HepG2 (cell line): Measurements from ENCODE around the gene FBXL20. TPM values are rescaled to one million over a fixed set of nuclear protein-coding genes. Genes with fewer than 3 reads are reported as not detected.

Experiments used
- CEBPG ChIP-seq: IDR thresholded peaks from 2 replicates; pipeline ENCODE4 v1.6.1; 2016
- DPF2 ChIP-seq: sonication (generic); formaldehyde crosslinking; IDR thresholded peaks from 2 replicates; pipeline ENCODE4 v1.4.0; 2020; ENCODE audit warnings: mild to moderate bottlenecking, low read depth, missing genetic modification reagents, borderline replicate concordance
- FIP1L1 ChIP-seq: fragments of 200-400 bp; formaldehyde crosslinking; IDR thresholded peaks from 2 replicates; pipeline ENCODE4 v1.6.1; 2018; ENCODE audit warnings: low read depth, mild to moderate bottlenecking, low read length, moderate library complexity, borderline replicate concordance; ENCODE audit not compliant: insufficient read depth
- GPN1 ChIP-seq: sonication (generic); formaldehyde crosslinking; IDR thresholded peaks from 2 replicates; pipeline ENCODE4 v1.5.1; 2020; ENCODE audit warnings: missing genetic modification reagents, borderline replicate concordance
- HOXA5 ChIP-seq: sonication (generic); formaldehyde crosslinking; IDR thresholded peaks from 2 replicates; pipeline ENCODE4 v1.4.0; 2020; ENCODE audit warnings: missing genetic modification reagents
- KMT2A ChIP-seq: sonication (generic); formaldehyde crosslinking; IDR thresholded peaks from 2 replicates; pipeline ENCODE4 v1.4.0; 2020; ENCODE audit warnings: missing genetic modification reagents
- MAFG ChIP-seq: sonication (generic); formaldehyde crosslinking; IDR thresholded peaks from 2 replicates; pipeline ENCODE4 v1.5.1; 2020; ENCODE audit warnings: mild to moderate bottlenecking, missing genetic modification reagents
- NFE2L1 ChIP-seq: sonication (generic); formaldehyde crosslinking; IDR thresholded peaks from 2 replicates; pipeline ENCODE4 v1.4.0; 2020; ENCODE audit warnings: missing genetic modification reagents, mild to moderate bottlenecking, borderline replicate concordance
- NRL ChIP-seq: sonication (generic); formaldehyde crosslinking; IDR thresholded peaks from 2 replicates; pipeline ENCODE4 v1.5.0; 2020; ENCODE audit warnings: missing genetic modification reagents, mild to moderate bottlenecking, moderate library complexity, borderline replicate concordance
- PTBP1 ChIP-seq: fragments of 200-400 bp; formaldehyde crosslinking; IDR thresholded peaks from 2 replicates; pipeline ENCODE4 v1.6.1; 2018; ENCODE audit warnings: low read length, low read depth; ENCODE audit not compliant: poor library complexity, severe bottlenecking
- RELA ChIP-seq: sonication (generic); formaldehyde crosslinking; IDR thresholded peaks from 2 replicates; pipeline ENCODE4 v1.4.0; 2020; ENCODE audit warnings: missing genetic modification reagents
- RXRB ChIP-seq: IDR thresholded peaks from 2 replicates; pipeline ENCODE4 v1.6.1; 2016; ENCODE audit warnings: borderline replicate concordance, missing genetic modification reagents, missing compliant biosample characterization
- SOX13 ChIP-seq, 3 experiments: fragments of 450-650 bp in 1 of 3; sonication (generic) in 1 of 3; formaldehyde crosslinking in 1 of 3; IDR thresholded peaks in 2 of 3; conservative IDR thresholded peaks in 1 of 3; 2 replicates each; pipeline versions ENCODE4 v1.5.0 to v1.6.1; 2016 to 2020; ENCODE audit warnings: antibody characterized with exemption in 1 of 3, mild to moderate bottlenecking in 1 of 3, missing compliant biosample characterization in 1 of 3, missing genetic modification reagents in 1 of 3, moderate library complexity in 1 of 3
- SRY ChIP-seq: sonication (generic); formaldehyde crosslinking; IDR thresholded peaks from 2 replicates; pipeline ENCODE4 v1.8.0; 2022; ENCODE audit warnings: mild to moderate bottlenecking, missing genetic modification reagents
- ZNF225 ChIP-seq: sonication (generic); formaldehyde crosslinking; IDR thresholded peaks from 2 replicates; pipeline ENCODE4 v1.4.0; 2020; ENCODE audit warnings: mild to moderate bottlenecking, missing genetic modification reagents
- ZNF30 ChIP-seq: sonication (generic); formaldehyde crosslinking; IDR thresholded peaks from 2 replicates; pipeline ENCODE4 v1.5.0; 2020; ENCODE audit warnings: mild to moderate bottlenecking, missing genetic modification reagents
- ZNF451 ChIP-seq: sonication (generic); formaldehyde crosslinking; IDR thresholded peaks from 2 replicates; pipeline ENCODE4 v1.5.0; 2020; ENCODE audit warnings: mild to moderate bottlenecking, missing genetic modification reagents
- ZNF468 ChIP-seq: sonication (generic); formaldehyde crosslinking; IDR thresholded peaks from 2 replicates; pipeline ENCODE4 v1.8.0; 2022; ENCODE audit warnings: mild to moderate bottlenecking, moderate library complexity, missing genetic modification reagents
- ZNF720 ChIP-seq: sonication (generic); formaldehyde crosslinking; IDR thresholded peaks from 2 replicates; pipeline ENCODE4 v1.4.0; 2020; ENCODE audit warnings: missing genetic modification reagents
- polyA plus RNA-seq, 8 experiments: library from polyadenylated mRNA; depleted of rRNA in 3 of 8; stranded (reverse) in 7 of 8; unstranded in 1 of 8; fragments of >200 nt; fragmentation: Illumina TruSeq in 4 of 8; extraction: Trizol in 4 of 8; gene quantifications; 2 replicates each; pipeline versions ENCODE4 v1.2.1 to v1.2.3, GENCODE V29; 2011 to 2016; ENCODE audit warnings: low read depth in 4 of 8, missing spikeins in 1 of 8, mixed read lengths in 1 of 8; ENCODE audit not compliant: insufficient read depth in 1 of 8
- total RNA-seq, 5 experiments: library from RNA; depleted of rRNA; stranded (reverse); fragments of >200 nt; fragmentation: Illumina TruSeq; extraction: Trizol; gene quantifications; 2 replicates each; pipeline ENCODE4 v1.2.3, GENCODE V29; 2016; ENCODE audit warnings: low read depth in 1 of 5
- TF ChIP-seq, protein P1 (sequence below): IDR thresholded peaks from 2 replicates; pipeline ENCODE4 v1.6.1; 2016; ENCODE audit warnings: missing compliant biosample characterization, missing genetic modification reagents, borderline replicate concordance
- TF ChIP-seq, protein P2 (sequence below): sonication (generic); formaldehyde crosslinking; IDR thresholded peaks from 2 replicates; pipeline ENCODE4 v1.4.0; 2020; ENCODE audit warnings: low read depth, missing genetic modification reagents

Gene FBXL20
- total and polyA plus RNA-seq, 2 of the 13 experiments (the other 11 are each of a cell fraction or from before 2014, with no cell fraction given): 10.2 to 10.3 TPM

- TF ChIP-seq, protein P1, sequence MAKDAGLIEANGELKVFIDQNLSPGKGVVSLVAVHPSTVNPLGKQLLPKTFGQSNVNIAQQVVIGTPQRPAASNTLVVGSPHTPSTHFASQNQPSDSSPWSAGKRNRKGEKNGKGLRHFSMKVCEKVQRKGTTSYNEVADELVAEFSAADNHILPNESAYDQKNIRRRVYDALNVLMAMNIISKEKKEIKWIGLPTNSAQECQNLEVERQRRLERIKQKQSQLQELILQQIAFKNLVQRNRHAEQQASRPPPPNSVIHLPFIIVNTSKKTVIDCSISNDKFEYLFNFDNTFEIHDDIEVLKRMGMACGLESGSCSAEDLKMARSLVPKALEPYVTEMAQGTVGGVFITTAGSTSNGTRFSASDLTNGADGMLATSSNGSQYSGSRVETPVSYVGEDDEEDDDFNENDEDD: peak; percentile 54; the same call in 1 of the 2 replicates
- TF ChIP-seq RELA (CRISPR knock-in tag) (no peak), HOXA5 (peak; percentile 34; the same call in 1 of the 2 replicates), PTBP1 (no peak), MAFG (CRISPR knock-in tag) (no peak), FIP1L1 (no peak), ZNF30 (CRISPR knock-in tag) (no peak), ZNF720 (no peak), ZNF451 (CRISPR knock-in tag) (0 out of 2 replicates have a peak, but pooled peaks have one; percentile 62), KMT2A (CRISPR knock-in tag) (peak; percentile 78), GPN1 (no peak), NFE2L1 (no peak), ZNF468 (CRISPR knock-in tag) (no peak), SOX13 (IDR thresholded peaks at IDR 0.05) (no peak), SOX13 (CRISPR knock-in tag; conservative IDR thresholded peaks at IDR 0.05 in 1 of 2, IDR thresholded peaks at IDR 0.05 in 1 of 2) (0 out of 4 replicates have a peak, but pooled peaks of 1 of the 2 experiments have one; percentile 19), SRY (CRISPR knock-in tag) (no peak), DPF2 (no peak), RXRB (CRISPR knock-in tag) (peak; percentile 56; the same call in 1 of the 2 replicates), ZNF225 (CRISPR knock-in tag) (no peak), NRL (CRISPR knock-in tag) (peak; percentile 79), CEBPG (CRISPR knock-in tag) (peak; percentile 87)
- TF ChIP-seq, protein P2, sequence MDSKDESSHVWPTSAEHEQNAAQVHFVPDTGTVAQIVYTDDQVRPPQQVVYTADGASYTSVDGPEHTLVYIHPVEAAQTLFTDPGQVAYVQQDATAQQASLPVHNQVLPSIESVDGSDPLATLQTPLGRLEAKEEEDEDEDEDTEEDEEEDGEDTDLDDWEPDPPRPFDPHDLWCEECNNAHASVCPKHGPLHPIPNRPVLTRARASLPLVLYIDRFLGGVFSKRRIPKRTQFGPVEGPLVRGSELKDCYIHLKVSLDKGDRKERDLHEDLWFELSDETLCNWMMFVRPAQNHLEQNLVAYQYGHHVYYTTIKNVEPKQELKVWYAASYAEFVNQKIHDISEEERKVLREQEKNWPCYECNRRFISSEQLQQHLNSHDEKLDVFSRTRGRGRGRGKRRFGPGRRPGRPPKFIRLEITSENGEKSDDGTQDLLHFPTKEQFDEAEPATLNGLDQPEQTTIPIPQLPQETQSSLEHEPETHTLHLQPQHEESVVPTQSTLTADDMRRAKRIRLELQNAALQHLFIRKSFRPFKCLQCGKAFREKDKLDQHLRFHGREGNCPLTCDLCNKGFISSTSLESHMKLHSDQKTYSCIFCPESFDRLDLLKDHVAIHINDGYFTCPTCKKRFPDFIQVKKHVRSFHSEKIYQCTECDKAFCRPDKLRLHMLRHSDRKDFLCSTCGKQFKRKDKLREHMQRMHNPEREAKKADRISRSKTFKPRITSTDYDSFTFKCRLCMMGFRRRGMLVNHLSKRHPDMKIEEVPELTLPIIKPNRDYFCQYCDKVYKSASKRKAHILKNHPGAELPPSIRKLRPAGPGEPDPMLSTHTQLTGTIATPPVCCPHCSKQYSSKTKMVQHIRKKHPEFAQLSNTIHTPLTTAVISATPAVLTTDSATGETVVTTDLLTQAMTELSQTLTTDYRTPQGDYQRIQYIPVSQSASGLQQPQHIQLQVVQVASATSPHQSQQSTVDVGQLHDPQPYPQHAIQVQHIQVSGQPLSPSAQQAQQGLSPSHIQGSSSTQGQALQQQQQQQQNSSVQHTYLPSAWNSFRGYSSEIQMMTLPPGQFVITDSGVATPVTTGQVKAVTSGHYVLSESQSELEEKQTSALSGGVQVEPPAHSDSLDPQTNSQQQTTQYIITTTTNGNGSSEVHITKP (CRISPR knock-in tag): no peak
These were observed 49.6 kb upstream of the FBXL20 start, which contains the start of gene MED1 (continued) for GRCh38 chr17:39450847-39451581.
